ENCODE data around the gene PHACTR1.
A peak's percentile ranks its signal among the peaks of the same experiment; 100 is the strongest.
"Not testable (repeated sequence)": the region's sequence is repeated elsewhere in the genome, so short reads cannot be mapped to it uniquely, and the experiment has no call there.

The PHACTR1 gene

DNA sequence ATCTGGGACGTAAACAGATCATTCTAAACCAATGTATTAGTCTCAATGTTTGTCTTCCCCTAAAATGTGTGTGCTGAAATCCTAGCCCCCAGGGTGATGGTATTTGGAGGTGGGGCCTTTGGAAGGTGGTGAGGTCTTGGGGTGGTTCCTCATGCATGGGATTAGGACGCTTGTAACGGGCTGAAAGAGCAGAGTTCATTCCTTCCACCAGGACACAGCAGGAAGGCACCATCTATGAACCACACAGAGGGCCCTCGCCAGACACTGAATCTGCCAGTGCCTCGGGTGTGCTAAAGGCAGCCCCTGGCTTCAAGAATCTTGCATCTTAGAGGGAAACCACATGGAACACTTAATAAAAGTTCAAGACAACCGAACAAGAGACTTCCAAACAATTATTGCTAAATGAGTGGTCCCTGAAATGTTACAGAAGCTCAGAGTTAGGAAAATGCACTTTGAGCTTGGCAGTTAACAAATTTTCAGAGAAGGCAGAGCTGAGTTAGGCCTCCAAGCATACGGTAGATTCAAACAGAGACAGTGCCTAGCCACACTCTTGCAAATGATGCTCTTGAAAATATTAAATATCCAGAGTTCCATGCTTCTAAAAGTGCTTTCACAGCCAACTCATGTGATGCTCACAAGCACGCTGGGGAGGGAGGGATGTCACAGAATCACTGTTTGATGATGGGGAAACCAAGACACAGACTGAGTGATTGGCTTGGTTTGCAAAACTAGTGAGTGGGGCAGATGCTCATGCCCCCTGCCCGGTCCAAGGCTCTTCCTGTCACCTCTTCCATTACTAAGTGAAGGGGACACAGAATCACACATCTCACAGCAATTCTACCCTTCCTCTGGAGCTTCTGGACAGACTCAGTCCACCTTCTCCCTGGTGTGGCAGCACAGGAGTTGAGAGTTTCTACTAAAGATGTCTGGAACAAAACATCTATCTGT is 584.4 kb downstream of the PHACTR1 start:
- DNase-seq, result no peak

DNA sequence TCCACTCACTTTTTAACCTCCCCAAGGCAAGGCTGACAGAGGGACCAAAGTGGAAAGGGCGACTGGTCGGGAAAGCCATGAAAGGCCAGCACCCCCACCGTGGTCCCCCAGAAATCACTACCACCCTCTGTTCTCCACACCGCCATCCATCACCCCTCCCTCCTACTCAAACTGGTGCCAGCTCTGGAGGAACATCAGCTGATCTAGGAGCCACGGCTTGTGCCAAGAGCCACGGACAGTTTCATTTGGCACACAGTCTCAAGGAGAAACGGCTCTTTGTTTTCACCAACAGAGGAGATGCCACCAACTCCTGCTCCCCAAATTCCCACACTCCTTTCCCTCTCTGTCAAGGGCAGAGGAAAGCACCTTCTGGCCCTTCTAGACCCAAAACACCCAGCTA is 585.7 kb downstream of the PHACTR1 start:
- DNase-seq, result no peak

DNA sequence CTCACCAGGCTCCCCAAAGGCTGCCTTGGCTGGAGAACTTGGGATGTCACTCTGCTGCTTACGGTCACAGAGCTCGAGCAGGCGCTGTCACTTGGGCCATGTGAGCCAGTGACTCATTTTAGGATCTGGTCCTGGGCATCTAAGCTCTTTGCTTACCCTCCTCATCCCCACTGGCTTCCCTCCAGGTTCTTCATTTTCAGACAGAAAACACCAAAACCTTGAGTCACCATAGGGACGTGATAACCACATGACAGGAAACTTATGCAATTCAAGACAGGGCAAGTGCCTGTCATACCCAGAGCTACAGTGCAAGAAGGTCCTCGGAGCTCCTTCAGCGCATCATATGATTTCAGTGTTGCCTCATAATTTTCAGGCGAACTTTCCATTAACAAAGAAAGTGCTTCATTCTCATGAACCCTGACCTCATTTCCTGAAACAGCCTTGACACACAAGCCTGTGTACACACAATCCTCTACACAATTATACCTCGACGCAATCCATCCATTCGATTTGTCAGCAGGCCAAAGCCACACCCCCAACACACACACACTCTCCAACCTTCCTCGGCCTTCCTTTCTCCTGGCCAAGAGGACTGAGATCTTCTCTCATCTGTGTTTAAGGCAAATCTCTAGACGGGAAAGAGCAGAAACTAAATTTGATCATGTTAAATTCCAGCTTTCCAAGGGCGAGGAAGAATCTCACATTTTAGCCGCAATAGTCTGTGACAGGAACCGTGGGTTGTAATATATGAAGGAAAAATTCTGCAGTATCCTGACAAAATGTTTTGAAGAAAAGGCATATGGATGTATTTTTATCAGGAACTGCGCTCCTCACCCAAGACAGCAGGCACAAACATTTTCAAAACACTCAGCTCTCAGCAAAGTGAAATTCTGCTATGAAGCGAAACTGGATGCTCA is 586.4 kb downstream of the PHACTR1 start:
- no peak for DNase-seq

DNA sequence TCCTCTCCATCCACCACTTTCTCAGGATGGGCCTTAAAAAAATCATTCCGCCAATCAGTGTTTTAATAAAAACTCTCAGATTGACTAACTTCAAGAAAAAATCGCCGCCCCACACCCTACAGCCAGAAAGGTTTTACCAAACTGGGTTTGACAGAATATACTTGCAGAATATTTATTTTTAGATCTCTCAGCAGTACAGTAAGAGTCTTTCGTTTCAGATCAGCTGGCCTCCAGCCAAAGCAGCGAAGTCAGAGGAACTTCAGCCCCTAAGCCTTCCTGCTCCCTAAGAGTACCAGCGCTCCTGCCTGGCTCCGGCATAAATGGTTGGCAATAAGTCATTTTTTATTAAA is 587.1 kb downstream of the PHACTR1 start:
- DNase-seq, result no peak

DNA sequence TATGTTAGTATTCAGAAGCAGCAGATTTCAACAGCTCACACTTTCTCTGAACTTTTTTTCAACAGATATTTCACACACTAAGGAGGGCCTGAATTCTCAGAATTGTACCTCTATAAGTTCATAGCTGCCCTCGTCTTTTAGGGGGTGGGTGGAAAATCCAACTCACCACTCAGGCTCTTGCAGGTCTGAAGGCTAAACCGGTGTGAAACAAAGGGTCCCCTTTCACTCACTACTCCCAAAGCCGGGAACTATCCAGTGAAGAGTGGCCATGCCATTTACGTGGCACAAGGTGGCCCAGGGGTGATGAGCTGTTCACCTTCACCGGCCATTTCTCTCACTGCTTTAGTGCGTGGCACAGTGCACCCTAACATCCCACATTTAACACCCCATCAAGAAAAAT is 587.5 kb downstream of the PHACTR1 start:
- DNase-seq, result no peak

DNA sequence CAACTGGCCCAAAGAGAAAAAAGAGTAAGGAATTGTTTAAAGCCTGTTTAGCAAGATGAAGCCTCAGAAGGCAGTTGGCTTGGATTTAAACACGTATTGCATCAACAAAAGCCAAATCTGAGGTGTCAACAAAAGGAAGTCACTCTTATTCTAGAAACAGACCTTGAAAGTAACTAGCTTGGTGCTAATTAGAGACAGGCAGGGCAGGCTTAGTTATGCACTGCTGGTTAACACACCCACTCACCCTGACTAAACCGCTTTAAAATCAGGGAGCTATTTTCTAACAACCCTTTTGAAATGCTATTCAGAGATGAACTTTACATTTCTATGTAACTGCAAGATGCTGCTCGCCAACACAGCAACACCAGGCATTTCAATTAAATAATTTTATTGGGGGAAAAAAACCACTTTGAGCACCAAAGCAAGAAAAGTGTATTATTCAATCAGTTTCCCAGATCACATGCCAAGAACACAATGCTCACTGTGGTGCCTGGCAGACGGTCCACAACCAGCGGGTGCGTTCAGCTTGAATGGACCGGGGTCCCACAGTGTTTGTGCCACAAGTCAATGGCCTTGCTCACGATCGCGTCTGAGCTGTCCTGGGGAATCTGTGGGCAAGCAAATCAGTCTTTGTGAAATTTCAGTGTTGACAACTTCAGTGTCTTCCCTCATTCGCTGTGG is 588.2 kb downstream of the PHACTR1 start:
- DNase-seq, result no peak

DNA sequence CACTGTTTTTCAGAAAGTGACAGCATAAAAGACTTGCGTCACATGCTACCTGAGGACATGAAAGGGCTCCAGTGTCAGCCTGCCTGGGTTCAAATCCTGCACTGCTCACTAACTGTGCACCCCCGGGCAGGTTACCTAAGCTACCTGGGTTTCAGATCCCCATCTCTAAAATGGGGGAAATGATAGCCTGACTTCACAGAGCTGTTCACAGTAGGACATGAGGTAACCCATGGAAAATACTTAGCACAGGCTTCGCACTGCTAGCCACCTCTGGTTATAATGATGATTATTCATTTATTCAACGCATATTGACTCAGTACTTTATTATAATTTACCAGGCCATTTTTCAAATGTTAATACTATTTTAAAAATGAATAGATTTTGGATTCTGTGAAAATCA is 588.7 kb downstream of the PHACTR1 start:
- DNase-seq, result no peak

DNA sequence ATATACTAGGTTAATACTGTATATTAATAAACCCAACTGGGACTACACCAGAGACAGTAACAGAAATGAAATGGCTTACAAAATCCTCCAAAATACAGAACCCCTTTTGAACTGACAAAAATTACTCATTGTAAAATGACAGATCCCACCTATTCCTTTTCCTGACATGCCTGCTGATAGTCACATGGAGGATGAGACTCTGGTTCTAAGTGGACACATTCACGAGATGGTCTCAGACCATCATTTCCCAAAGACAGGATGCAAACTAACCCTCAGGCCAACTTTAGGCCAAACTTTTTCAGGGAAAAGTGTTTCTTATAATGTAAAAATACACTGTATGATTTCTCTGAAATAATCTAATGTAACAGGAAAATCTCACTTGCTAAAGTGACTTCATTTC is 589.2 kb downstream of the PHACTR1 start:
- DNase-seq, result no peak

DNA sequence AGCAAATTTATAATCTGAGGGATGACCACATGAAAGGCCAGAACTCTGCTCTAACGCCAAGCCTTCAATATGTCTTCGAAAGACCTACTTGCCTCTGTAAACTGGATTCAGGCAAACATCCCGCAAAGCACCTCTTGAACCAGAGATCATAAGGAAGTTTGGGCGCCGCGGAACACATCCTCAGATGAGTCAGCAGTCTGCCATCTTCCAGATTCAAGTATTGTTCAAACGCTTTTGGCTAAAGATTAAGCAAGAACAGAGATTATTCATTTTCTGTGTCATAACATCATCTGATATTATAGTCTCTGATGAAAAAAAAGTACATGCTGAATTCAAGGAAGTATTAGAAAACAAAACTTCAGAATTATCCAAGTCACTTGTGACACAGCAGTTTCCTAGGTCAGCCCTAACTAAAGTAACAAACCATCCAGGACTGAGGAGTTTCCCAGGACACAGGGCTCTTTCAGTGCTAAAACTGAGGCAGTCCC is 591.0 kb downstream of the PHACTR1 start:
- DNase-seq, result no peak

DNA sequence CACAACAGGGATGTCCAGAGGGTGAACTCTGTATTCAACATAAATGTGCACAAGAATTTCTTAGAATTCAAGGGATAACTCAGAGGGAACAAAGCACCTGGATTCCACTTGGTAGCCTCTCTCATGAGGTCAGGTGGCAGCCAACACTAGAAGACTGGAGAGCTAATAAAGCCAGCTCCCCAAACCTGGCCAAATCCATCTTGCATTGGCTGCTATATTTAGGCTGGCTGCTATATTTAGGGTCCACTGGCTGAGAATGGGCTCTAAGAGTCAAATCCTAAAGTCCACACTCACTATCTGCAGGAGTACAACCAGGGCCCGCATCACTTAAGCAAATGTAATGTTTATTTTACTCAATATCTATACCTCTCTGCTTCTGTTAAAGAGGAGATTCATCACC is 591.8 kb downstream of the PHACTR1 start:
- DNase-seq, result no peak

DNA sequence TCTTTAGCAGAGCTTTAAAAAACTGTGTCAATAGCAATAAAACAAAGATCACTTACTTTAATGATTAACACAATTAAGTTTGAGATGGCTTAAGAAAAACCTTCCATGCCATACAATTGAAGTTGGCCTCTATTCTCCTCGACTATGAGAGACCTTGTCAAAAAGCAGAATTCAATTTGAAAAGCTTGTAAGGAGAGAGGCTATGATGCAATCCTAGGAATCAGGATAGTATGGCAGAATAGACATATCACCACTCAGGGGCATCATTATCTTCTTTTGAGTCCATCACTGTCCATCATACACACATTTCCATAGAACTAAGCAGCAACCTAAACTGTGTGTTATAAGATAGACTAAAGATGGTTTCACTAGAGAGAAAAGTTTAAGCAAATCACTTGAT is 594.6 kb downstream of the PHACTR1 start:
- DNase-seq, result no peak

DNA sequence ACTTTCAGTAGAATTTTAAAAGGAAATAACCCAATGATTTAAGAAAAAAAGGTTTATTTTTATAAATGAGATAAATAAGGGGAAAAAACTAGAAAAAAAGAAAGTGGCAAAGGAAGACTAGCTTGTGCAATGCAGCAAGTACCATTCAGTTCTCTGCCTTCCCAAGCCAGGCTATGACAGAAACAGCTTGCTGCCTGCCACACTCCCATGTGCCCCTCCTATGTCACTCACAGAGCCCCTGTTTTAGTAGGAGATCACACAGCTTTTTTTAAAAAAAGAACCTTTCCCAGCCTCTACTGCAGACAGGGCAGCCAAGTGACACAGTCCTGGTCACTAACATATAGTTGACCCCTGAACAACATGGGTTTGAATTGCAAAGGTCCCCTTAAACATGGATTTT is 598.2 kb downstream of the PHACTR1 start:
- DNase-seq, result no peak

DNA sequence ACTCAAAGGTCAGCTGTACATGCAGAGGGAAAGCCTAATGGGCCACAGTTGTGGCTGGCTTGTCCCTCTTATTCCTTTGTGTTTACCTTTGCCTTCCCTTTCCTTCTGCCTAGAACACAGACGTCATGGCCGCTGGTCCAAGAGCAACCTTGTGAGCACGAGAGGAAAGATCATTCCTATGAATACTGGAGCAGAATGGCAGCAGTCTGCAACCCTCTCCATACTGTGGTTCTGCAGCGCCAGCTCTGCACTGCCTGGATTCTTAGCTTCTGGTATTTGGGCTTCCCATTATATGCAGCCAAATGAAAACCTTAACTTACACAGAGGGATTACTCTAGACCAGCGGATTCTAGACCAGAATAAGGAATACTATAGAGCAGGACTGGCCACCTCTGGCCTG is 599.3 kb downstream of the PHACTR1 start:
- DNase-seq, result no peak

DNA sequence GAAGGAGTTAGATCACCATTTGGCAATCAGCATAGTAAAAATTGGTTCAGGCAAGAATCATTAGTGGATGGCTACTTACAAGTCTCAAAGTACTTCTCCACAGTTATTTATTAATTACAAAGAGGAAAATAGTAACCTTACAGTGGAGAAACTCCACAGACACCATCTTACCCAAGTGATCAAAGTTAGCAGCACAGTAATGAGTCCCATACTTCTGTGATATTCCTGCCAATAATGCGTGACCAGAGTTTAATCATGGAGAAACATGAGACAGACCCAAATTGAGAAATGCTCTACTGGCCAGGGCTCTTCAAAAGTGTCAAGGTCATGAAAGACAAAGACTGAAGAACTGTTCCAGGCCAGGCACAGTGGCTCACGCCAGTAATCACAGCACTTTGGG is 602.3 kb downstream of the PHACTR1 start:
- no peak for DNase-seq

DNA sequence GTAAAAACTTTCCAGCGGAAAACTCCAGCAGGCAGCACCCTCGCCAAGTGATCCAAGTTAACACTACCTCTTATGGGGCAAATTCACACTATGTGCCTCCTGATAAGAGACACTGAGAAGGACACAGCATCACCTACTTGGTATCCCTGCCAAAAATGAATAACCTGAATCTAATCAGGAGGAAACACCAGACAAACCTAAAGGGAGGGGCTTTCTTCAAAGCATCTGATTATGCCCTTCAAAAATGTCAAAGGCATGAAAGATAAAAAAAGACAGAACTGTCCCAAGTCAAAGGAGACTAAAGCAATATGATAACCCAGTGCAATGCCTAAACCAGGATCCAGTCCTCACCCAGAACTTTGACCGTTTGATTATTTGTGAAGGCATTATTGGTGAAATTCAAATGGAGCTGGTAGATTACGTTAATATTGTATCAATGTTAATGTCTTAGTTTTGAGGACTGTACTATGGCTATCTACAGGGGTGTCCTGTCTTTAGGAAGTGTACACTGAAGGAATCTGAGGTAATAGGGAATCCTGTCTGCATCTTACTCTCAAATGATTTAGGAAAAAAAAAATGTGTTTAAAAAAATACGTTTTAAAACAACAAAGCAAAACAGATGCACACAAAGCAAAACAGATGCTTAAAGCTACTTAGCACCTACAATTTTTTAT is 603.5 kb downstream of the PHACTR1 start:
- DNase-seq, result no peak

DNA sequence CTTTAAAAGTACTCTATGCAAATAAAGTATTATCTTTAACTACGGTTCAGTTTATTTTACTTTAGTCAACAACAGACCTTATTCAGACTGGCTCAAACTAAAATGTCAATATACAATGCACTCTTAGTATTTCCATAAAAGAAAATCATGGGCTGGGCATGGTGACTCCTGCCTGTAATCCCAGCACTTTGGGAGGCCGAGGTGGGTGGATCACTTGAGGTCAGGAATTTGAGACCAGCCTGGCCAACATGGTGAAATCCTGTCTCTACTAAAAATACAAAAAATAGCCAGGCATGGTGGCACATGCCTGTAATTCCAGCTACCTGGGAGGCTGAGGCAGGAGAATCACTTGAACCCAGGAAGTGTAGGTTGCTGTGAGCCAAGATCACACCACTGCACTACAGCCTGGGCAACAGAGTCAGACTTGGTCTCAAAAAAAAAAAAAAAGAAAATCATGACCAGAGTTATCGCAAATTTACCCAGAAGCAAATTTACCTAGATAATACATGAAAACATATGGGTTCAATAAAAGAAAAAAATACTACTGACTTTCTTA is 609.5 kb downstream of the PHACTR1 start:
- not testable (repeated sequence) for DNase-seq

DNA sequence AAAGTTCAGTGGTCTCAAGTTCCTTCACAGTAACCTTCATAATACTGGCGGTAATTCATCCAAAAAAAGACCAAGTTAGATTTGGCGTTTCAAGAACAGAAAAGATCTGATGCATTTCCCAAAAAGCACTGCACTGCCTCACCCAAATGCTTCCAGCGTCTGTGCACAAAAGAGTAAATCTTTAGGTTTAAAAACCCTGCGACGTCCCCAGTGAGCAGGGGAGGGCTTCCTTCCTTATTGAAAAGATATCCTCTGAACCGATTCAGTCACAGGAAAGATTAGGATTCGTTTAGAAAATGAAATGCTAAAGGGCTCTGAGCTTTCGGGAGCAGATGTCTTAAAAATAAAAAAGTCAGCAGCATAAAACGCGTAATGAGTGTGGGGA is 611.1 kb downstream of the PHACTR1 start:
- DNase-seq, result no peak

DNA sequence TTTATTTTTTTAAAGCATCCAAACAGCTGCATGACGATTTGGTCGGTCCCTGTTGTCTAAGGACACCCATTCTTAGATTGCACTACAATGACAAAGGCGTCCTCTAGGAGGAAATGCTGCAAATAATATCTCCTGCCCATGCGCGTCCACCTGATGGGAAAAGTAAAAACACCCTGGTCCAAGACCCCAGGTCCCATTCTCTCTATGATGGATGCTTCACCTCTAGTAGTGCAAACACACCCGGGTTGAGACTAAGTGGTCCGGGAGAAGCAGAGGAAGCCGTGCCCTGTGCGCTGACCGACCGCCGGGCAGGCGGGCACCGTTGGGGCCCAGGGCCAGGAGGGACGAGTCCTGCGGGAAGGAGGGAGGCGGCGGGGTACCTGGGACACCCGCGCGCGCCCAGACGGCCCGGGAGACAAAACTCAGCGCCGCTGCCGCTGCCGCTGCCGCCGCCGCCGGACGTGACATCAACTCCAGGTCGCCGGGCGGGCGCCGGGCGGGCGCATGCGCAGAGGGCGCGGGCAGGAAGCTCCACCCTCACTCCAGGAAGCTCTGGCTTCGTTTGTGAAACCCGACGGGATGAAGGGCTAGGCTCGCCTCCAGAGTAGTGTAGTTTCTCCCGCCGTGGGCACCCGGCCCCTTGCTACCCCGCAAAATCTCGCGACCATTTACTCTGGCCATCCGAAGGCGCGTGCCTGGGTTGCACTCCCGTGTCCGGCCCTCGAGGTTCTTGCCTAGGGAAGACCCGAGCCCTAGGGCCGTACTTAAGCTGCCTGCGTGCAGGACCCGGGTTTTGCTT is 611.7 kb downstream of the PHACTR1 start, which contains the start of gene TBC1D7:
TBC1D7 (minus strand) TSS at position 462 of the 799 bp plus-strand sequence. CDS start 1,639 bp downstream, outside the sequence.
- peak; percentile 85 for DNase-seq

DNA sequence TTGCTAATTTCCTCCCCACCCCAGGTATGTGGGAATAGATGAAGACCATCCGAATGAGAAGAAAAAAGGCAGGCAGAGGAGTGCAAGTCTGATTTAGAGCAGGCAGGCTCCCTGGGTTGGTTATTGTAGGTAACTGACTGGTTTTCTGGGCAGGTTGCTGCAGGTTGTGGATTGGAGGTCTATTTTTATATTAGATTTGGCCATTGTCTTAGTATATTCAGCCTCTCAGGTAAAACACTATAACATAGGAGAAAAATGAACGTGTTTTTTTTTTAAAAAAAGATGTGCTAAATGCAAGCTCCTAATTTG is 612.3 kb downstream of the PHACTR1 start:
- DNase-seq, result no peak

DNA sequence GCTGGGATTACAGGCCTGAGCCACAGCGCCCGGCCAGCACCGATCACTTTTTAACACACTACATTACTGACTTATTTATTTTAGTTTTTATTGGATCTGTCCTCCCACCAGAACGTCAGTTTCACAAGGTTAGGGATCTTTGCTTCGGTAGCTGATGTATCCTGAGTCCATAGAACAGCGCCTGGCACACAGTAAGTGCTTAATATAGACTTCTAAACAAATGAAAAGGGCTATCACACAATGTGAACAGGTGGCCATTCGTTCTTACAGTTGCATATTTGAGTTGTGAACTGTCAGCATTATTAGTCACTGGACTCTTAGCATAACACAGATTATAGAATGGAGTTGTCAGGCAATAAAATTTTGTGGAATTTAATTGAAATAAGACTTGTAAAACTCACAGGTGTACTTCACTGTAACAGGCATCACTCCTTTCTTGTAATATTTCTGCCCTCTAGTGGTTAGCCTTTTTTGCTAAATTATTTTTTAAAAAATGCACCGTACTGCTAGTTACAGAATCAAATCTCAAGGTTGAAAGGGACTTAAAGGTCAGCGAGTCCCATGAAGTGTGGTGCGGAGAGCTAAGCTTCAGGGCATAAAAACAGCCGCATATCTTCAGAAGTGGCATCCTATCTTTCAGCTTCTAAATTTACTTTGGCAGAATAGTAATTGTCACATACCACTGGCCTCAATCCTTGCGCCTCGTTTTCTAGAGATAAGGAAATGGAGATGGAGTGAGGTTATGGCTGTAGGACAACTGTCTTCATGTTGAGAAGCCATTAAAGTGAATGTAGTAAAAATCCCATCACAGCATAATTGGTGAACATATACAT is 615.2 kb downstream of the PHACTR1 start:
- DNase-seq, result peak; percentile 8

DNA sequence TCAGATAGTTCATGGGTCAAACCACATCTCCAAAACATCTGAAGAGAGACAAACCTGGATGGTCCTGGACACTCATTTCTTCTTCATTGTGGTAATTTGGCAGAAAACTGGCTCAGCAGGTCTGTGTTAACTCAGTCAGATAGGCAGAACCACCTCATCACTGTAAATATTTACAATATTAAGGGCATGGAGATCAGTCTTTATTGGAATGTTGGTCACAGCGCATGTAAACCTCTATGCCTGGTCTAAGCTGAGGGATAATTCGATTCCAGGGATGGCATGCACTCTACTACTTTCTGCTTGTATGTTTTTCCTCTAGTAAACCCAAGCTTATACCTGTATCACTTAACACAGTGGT is 615.8 kb downstream of the PHACTR1 start:
- no peak for DNase-seq

All from NCI-H1436 (cell line).